ENCODE results near the gene CPAMD8.

- TF ChIP-seq CTCF (conservative IDR thresholded peaks at IDR 0.05; ENCODE audit: low read length), result no peak
- TF ChIP-seq EZH2phosphoT487 (IDR thresholded peaks at IDR 0.05; ENCODE audit: borderline replicate concordance, low read depth, low read length), result no peak
Measured at GRCh38 chr19:16875584-16876555, 150.7 kb downstream of the CPAMD8 start.
